LNCAP (cell line): Measurements from ENCODE around the gene CDCP1.
A peak's percentile ranks its signal among the peaks of the same experiment; 100 is the strongest.

Experiments used
- TF ChIP-seq, protein P1 (sequence below): fragments of 450-650 bp; IDR thresholded peaks from 2 replicates; pipeline ENCODE4 v1.5.1; 2017; ENCODE audit warnings: mild to moderate bottlenecking

Gene CDCP1

DNA sequence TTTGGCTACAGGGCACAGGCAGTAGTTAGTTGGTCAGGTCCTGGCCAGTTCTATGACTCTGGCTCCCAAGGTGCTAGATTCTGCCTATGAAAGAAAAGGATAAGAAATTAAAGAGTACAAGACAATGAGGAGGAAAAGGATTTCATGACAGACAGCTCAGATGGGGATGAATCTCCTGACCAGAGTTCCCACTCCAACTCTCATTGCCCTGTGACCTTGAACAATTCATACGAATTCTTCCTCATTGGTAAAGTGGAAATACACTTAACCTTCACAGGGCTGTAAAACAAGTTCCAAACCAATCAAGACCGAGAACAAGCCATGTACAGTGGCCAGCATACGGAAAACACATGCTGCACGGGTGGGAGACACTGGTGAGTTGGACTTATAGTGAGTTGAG is 96.4 kb downstream of the CDCP1 start:
- TF ChIP-seq, protein P1, sequence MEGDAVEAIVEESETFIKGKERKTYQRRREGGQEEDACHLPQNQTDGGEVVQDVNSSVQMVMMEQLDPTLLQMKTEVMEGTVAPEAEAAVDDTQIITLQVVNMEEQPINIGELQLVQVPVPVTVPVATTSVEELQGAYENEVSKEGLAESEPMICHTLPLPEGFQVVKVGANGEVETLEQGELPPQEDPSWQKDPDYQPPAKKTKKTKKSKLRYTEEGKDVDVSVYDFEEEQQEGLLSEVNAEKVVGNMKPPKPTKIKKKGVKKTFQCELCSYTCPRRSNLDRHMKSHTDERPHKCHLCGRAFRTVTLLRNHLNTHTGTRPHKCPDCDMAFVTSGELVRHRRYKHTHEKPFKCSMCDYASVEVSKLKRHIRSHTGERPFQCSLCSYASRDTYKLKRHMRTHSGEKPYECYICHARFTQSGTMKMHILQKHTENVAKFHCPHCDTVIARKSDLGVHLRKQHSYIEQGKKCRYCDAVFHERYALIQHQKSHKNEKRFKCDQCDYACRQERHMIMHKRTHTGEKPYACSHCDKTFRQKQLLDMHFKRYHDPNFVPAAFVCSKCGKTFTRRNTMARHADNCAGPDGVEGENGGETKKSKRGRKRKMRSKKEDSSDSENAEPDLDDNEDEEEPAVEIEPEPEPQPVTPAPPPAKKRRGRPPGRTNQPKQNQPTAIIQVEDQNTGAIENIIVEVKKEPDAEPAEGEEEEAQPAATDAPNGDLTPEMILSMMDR = no peak

DNA sequence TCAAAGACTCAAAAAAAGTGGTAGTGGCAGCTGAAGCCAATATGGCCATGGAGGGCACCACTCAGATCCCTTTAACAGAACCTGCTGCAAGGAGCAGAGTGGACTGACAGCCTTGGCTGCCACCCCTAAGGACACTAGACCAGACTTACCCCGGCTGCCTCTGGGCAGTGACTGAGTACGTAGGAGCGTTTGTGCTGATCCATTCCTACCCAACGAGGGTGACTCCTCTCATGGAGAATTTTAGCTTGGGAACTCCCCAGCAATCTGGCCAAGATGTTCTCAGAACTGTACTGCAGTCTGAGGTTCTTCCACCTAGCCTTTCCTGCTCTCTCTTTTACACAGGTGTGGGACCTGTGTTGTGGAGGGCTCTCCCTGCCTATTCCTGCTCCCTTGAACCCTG is 97.9 kb downstream of the CDCP1 start:
- TF ChIP-seq, protein P1 = no peak

DNA sequence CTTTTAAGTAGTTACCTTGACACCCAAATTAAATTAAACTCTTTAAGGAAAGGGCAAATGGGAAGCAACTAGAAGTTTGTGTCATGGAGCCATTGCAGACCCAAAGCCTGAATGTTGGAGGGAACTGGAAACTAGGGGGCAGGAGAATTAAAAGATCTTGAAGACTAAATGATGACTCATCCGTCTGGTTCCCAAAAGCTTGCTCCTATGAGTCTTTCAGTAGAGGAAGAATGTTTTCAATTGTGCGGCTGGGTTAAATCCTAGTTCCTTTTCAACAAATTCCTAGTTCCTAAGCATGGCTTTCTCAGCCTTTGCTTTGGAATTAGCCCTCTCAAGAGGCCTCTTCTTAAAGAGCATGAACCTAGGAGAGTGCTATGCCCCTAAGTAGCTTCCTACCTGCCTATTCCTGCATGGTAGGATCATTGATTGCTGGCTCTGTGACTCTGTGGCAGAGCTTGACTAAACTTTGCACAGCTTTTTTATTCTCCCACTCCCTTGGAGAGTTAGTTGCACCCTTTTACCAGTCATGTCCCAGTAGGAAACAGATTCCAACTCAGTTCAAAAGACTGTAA is 102.4 kb downstream of the CDCP1 start:
- TF ChIP-seq, protein P1 = no peak

DNA sequence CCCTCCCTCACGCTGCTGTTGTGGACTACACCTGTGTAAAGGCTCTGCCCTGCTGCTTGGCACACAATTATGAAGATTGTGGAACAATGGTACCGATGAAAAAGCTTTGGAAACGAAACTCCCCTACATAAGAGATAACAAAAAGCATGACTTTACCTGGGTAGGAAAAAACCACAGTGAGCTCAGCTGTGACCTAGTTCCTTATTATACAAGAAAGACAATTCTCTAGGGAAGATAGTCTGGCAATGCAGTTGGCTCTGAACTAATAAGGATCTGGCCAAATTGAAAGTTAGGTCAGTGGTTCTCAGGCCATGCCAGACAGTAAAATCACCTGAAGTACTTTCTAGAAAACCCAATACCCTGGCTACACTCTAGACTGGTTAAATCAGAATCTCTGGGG is 104.0 kb downstream of the CDCP1 start:
- TF ChIP-seq, protein P1 = no peak

DNA sequence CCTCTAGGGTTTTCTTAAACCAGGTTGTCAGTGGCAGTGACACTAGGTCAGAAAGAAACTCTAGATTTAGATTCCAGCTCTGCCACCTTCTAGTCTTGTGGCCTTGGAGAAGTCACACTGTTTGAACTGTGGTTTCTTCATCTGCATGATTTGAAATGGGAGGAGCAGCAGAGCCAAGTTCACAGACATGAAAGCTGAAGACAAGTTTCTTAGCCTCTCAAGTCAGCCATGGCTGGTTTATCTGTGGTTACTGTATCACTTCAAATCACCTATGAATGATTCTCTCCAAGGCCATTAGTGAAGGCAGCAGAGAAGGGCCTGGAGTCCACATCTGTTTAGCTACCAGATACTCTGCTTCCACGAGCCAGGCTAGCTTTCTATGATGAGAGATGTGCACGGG is 104.5 kb downstream of the CDCP1 start:
- TF ChIP-seq, protein P1 = no peak

DNA sequence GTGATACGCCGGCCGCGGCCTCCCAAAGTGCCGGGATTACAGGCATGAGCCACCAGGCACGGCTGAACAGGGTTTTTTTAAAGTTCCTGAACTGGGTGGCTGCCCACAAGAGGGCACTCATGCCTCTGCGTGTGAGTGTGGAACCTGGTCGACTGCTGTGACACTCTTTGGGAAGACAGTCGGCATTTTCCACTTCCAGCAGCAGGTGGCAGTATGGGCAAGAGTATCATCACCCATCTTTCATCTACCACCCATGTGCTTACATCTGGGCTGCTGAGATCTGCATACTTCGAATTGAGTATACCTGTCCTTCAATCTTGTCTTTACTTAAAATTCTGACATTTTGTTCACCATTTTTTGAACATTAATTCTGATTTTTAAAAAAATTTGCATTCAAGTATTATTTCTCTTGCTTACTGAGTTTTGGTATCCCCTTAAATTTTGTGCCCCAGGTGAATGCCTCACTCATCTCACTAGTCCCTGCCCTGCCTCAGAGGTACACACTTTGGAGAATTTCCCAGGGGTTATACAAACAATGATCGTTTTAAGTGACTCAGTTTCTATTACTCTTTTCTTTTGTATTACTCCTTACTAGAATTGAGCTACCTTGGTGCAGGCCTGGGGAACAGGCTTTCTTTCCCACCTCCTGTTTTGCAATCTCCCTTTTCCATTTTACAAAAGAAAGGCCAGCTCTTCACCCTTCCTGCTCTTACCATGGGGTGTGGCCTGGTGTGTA is 108.3 kb downstream of the CDCP1 start:
- TF ChIP-seq, protein P1 = peak; percentile 98

DNA sequence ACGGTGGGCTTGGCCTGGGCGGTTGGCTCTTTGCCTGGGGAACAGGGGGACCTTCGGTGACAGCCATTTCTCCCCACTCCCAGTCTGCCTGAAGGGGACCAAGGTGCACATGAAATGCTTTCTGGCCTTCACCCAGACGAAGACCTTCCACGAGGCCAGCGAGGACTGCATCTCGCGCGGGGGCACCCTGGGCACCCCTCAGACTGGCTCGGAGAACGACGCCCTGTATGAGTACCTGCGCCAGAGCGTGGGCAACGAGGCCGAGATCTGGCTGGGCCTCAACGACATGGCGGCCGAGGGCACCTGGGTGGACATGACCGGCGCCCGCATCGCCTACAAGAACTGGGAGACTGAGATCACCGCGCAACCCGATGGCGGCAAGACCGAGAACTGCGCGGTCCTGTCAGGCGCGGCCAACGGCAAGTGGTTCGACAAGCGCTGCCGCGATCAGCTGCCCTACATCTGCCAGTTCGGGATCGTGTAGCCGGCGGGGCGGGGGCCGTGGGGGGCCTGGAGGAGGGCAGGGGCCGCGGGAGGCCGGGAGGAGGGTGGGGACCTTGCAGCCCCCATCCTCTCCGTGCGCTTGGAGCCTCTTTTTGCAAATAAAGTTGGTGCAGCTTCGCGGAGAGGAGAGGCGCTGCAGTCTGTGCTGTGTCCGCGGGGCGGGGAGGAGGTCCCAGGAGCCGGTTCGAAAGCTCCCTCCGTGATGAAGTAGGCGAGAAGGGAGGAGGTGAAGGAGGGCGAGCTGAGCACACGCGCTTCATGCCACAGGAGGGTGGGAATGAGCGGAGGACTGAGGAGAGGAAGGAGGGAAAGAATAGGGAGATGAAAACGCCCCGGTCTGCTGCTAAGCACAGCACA is 110.5 kb downstream of the CDCP1 start:
- TF ChIP-seq, protein P1 = no peak
